HG03280 (cell line): ENCODE data around the gene JAK2.
"Not testable (repeated sequence)": the region's sequence is repeated elsewhere in the genome, so short reads cannot be mapped to it uniquely, and the experiment has no call there.

Experiments used
- ATAC-seq: cut with Tn5 transposase; IDR thresholded peaks from one replicate; pipeline ENCODE4 v1.9.1; 2021; ENCODE audit warnings: mild to moderate bottlenecking, moderate library complexity; ENCODE audit not compliant: unreplicated experiment

JAK2 gene

DNA sequence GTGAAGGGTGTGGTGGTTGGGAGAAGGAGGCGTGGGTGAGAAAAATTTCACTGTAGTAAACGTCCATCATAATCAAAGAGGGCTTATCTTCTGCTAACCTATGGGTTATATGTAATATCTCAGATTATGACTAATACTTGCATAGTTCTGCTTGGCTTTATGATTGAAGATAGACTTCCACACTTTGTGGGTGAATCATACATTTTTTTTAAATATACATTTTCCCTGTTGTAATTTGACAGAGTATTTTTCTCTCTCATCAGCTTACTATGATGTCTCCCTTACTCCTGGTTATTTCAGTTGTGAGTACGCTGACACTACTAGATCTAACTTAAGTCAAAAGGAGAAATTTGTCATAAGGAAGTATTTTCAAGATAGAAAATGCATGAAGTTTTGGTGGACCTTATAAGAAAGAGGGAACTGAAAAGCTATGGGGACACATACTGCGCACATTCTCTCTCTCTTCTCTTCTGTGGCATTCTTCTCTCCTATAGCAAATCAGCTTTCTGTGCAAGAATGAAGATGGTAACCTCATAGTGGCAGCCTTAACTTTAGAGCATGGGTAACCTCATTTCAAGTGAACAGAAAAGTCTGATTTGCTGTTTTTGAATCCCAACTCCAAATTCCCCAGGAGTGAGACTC lies 4.9 kb upstream of the JAK2 start:
- no peak for ATAC-seq

DNA sequence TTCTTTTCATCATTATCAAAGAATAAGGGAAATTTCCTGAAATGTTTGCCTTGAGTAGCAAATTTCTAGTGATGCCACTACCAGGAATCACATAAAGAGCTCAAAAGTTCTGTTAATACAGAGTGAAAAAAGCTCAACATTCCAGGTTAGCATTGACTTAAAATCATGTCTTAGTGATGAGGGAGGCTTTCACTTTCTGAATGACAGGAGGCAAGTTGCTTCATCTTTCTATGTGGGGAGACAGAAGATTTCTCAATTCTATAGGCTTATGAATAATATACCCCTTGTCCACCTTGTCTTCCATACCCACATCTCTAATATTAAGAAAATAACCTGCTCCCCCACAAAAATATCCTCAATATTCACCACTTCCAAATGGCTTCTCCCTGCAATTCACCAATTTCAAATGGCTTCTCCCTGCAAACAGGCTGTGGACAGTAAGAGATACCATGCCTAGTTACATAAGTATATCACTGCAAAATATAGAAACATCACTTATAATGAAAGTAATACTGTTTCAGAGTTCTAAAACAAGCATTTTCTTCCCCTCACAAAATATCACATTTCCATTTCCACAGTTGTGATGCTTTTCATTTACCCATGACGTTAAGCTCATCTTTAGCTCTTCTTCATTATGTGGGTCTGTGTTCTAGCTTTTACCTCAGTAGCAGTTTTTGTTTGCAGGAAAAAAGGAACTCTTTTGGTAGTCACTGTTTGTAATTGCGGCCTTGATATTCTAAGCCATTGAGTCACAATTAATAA lies 2.2 kb upstream of the JAK2 start:
- ATAC-seq: no peak

DNA sequence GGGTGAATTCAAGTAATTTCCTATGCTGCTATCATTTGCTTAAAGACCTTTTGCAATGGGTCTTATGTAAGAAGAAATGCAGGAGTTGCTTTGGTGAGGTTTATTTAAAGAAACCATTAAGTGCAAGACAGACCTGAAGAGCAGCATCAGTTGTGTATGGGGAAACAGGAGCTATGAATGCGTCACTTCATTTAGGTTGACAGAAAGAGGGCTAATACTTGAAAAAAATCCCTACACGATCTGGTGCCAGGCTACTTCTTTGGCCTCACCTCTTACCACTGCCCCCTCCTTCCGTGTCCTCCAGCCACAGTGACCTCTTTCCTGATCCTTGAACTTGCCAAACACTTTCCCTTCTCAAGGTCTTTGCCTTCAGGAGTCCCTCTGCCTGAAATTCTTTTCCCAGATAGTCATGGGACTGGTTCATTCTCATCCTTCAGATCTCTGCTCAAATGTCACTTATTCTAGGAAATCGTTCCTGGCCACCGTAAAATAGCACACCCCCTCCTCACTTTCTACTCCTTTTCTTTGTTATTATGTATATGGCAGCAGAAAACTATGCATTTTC lies 1.4 kb upstream of the JAK2 start:
- no peak for ATAC-seq

DNA sequence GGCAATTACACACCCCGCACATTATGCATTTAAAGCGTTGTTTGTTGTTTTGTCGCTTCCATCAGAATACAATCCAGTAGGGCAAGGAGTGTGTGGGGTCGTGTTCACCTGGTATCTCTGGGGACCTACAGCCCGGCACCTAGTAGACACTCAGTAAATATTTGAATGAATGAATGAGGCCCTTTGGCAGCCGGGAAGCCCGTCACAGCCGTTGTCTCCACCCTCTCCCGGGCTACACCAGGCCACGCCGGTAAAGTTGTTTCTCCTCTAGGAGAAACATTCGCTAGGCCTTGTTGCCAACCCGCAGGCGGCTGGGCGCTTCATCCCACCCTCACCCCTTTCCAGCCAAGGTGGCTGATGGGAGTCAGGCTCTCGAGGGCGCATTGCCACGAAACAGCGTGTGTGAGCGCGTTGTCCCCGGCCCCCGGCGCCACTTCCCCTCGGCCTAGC lies 876 bp upstream of the JAK2 start:
- peak; percentile 2 for ATAC-seq

DNA sequence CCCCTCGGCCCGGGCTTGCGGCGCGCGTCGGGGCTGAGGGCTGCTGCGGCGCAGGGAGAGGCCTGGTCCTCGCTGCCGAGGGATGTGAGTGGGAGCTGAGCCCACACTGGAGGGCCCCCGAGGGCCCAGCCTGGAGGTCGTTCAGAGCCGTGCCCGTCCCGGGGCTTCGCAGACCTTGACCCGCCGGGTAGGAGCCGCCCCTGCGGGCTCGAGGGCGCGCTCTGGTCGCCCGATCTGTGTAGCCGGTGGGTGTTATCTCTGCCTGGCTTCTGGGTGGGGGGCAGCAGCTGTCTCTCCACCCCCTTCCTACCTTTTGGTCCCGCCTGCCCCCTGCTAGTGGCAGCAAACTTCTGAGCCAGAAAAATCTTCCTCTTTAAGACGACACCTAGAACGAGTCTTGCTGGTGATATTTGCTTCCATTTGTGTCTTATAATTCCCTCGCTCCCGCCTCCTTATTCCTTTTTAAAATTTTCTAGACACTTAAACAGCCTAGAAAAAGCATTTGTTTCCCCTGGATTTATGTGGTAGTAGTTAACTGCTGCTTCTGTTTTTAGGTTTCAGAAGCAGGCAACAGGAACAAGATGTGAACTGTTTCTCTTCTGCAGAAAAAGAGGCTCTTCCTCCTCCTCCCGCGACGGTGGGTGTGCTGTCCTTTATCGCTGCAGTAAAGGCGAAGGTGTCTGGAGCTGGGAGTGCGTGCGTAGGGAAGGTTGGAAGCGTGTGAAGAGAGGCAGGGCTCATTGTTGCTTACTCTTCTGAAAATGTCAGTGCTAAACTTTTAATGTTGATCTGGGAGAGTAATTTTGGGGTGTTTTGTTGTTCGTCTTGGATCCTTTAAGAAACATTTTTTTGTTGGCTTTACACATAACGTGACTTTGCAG lies 554 bp downstream of the JAK2 start:
- ATAC-seq: peak; percentile 24

DNA sequence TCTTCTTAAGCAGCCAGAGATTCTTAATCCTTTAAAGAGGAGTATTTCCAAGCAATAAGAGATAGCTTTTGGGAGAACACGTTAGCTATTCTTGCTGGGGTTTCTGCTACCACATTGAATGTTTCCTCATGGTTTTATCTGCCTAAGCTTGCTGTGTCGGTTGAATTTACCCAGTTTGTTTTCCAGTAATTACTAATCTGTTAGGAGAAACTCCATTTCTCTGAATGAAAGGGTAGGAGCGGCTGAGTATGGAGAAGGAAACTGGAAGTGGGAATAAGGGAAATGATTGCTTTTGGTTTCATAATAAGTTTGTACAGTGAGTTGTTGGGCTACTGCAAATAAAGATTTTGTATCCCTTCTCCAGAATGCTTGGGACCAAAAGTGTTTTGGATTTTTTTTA lies 1.2 kb downstream of the JAK2 start:
- ATAC-seq: no peak

DNA sequence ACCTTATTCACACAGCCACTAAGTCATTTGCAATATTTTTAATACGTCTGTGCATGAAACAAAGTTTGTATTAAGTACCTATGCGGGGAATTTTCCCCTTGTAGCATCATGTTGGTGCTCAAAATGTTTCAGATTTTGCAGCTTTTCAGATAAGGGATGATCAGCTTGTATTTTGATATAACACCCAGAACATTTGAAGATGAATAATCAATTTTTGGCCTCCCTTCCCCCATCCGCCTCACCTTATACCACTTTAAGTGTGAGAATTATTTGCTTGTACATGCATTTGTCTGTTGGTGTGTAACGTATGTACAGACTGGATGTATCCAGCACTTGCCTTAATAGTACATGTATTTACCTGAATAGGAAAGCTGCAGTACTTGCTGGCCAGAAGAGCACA lies 1.7 kb downstream of the JAK2 start:
- no peak for ATAC-seq

DNA sequence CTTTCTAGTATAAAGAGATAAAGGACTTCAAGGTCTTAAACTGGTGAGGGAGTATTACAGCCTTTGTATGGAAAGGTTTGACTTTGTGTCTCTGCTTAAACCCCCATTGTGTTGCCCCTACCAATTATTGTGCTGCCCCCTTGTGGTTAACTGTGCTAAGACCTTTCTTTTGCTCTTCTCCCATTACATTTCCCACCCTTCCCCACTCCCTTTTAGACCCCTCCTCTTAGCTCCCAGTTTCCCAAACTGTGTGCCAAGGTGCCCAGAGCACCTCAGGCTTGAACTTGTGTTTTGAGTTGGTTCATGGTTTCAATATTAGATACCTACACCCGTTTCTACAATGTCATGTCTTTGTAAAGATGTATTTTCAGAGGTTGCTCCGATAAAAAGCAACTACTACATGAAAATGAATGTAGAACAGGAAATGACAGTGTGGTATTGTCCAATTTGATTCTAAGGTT lies 2.9 kb downstream of the JAK2 start:
- ATAC-seq: no peak

DNA sequence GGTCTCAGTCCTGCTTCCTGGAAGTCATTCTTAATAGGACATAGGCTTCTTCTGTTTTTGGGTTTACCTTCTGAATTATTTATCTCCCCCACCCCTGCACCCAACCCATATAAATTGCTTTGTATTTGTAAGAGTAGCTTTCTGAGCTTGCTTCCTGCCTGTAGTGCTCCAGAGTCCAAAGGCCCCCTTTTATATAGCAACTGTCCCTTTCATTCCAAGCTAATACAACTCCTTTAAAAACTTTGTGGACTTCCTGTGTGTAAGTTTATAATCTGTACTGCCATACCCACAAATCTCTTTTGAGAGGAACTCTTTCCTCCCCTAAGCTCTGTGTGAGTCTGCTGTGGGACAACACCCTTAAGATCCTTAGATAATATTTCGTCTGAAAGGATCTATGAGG lies 7.8 kb downstream of the JAK2 start:
- no peak for ATAC-seq

DNA sequence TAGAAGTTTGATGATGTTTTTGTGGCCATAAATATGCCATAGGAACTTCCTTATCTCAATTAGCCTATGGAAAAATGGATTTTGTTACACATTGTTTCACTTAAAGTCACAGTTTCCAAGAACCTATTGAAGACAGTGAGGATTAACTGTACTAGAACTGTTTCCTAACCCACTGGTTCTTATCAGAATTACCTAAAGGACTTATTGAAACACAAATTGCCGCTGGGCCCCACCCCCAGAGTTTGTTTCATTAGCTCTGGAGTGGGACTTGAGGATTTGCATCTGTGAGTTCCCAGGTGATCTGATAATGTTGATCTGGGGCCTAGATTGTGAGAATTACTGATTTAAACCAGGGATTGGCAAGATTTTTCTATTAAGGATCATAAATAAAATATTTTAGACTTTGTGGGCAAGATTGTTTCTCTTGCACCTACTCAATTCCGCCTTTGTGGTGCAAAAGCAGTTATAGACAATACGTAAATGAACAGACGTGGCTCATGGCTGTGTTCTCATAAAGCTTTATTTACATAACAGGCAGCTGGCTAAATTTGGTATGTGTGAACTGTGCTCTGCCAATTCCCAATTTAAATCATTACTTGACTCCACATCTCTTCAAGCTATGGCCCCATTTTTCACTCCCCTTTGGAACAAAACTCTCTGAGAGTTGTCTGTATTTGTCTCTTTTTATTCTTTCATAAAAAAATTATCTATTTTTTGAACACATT lies 9.3 kb downstream of the JAK2 start:
- ATAC-seq: no peak

DNA sequence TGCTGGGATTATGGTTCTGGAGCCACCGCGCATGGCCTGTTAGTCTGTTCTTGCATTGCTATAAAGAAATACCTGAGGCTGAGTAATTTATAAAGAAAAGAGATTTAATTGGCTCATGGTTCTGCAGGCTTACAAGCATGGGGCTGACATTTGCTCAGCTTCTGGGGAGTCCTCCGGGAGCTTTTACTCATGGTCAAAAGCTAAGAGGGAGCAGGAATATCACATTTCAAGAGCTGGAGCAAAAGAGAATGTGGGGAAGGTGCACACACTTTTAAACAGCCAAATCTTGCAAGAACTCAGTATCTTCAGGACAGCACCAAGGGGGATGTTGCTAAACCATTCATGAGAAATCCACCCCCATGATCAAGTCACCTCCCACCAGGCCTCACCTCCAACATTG lies 12.1 kb downstream of the JAK2 start:
- ATAC-seq: no peak

DNA sequence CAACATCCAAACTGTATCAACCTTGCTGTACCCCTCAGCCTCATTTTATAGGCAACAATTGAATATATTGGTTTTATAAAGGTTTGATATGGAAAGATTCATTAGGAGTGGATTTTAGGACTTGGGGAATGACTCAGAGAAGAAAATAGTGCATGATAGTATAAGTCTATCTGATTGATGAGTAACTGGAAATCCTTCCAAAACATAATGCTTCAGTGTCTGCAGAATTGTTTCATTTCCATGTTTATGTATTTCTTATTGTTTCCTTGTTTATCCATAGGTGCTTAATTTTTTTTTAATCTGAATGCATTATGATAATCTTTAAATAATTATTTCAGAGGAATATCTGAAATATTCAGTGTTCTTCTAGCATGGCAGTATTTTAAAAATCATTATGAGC lies 12.6 kb downstream of the JAK2 start:
- no peak for ATAC-seq

DNA sequence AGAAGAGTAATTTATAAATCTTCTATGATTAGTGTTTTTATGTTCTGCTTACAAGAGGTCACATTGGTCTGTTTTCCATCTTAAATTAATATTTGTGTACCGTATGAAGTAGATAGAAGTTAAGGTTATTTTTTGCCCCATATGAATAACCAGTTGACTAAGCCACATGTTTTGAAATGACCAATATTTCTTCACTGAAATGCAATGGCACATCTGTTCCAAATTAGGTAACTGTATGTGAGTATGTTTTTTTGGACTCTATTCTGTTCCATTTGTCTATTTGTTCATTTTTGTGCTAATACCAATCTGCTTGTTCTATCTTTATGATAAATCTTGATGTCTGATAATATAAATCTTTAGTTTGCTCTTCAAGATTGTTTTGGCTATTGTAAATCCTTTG lies 17.7 kb downstream of the JAK2 start:
- ATAC-seq: no peak

DNA sequence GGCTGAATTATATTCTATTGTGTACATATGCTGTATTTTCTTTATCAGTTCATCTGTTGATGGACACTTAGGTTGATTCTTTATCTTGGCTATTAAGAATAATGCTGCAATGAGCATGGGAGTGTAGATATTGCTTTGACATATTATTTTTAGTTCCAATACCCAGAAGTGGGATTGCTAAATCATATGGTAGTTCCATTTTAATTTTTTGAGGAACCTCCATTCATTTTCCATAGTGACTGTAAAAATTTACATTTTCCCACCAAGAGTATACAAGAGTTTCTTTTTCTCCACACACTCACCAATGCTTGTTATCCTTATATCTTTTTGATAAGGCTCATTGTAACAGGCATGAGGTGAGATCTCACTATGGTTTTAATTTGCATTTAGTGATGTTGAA lies 19.4 kb downstream of the JAK2 start:
- ATAC-seq: no peak

DNA sequence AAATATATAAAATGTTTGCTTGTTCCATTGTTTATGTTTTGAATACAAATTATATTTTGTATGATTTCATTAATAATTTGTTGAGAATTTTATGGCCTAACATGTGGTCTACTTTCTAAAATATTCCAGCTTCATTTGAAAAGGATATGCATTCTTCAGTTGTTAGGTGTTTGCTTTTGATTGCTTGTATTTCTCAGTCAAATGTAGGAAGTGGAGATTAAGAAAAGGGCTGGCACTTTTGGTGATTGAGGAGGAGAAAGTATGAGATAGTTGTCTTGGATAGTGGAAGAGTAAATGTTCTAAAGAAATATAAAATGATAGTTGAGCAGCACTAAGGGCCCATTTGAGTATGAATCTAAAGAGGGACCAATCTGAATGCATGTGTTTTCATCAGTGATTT lies 23.1 kb downstream of the JAK2 start:
- ATAC-seq: no peak

DNA sequence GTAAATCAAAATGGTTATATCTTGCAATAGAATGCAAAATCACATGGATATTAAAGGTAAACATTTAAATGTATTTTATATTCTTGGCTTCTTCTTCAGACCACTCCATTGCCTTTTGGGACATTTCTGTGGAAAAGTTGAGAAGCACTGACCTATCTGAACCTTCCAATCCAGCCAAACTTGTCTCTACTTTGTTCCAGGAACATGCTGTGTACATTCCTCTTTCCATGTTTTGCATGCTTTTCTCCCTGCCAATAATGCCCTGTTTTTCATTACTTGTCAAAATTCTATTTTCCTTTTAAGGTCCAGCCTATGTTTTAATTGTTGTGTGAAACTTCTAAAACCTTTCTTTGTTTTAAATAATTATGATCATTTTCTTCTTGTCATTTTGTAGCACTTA lies 28.3 kb downstream of the JAK2 start:
- no peak for ATAC-seq

DNA sequence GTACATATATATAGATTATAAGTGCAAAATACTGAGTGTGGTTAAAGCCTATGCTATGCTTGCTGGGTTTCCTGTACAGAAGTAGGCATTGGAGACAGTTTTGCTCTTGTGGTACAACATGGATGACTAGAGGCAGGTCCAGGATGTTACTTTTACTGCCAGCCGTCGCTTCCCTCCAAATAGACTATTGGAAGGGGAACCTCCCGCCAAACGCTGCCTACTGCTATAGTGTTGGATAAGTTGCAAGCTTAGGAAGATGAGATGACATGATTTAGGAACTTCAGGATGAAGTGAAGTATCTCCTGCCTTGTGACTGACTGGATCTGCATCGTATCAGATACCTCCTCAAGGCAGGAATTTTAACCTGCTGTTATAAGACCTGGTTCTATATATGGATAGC lies 30.9 kb downstream of the JAK2 start:
- ATAC-seq: no peak

DNA sequence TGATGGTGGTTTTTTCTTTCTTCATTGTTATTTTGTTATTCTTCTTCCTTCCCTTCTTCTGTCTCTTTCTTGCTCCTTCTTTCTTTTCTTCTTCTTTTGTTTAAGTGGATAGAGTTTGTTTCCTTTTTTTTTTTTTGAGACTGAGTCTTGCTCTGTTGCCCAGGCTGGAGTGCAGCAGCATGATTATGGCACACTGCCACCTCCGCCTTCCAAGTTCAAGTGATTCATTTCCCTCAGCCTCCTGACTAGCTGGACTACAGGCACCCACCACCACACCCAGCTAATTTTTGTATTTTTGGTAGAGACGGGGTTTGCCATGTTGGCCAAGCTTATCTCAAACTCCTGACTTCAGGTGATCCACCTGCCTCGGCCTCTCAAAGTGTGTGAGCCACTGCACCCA lies 40.3 kb downstream of the JAK2 start:
- ATAC-seq: no peak

DNA sequence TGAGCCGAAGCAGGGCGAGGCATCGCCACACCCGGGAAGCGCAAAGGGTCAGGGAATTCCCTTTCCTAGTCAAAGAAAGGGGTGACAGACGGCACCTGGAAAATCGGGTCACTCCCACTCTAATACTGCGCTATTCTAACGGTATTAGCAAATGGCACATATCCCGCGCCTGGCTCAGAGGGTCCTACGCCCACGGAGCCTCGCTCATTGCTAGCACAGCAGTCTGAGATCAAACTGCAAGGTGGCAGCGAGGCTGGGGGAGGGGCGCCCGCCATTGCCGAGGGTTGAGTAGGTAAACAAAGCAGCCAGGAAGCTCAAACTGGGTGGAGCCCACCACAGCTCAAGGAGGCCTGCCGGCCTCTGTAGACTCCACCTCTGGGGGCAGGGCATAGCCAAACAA lies 46.9 kb downstream of the JAK2 start:
- not testable (repeated sequence) for ATAC-seq

DNA sequence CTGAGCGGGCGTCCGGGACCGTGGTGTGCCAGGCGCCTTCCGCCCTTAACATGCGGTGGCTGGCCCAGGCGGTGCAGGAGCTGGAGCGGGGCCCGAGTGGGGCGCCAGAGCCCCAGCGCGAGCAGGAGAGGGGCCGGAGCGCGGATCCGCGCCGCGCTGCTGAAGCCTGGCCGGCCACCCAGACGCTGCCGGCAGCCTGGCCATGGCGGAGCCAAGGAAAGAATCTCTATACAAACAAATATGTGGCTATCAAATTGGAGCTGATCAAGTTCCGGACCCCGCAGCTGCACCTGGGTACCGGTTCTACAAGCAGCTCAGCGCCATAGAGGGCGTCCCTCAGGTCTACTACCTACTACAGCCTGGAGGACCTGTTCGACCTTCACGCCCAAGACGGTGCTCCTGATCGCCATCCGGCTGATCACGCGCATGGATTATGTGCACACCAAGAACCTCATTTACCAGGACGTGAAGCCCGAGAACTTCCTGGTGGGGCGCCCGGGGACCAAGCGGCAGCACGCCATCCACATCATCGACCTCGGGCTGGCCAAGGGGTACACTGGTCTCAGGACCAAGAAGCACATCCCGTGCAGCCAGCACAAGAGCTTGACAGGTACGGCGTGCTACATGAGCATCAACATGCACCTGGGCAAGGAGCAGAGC lies 55.8 kb downstream of the JAK2 start:
- ATAC-seq: no peak
